Measurements from ENCODE around the gene MPND.
A peak's percentile ranks its signal among the peaks of the same experiment; 100 is the strongest.

The MPND gene

GRCh38 chr19:4389511-4390016 is 46.2 kb downstream of the MPND start:
- H3K4me3 ChIP-seq (ENCODE audit: low read length): no peak overlapping the region
- no peak for TF ChIP-seq CTCF (IDR thresholded peaks at IDR 0.05; ENCODE audit: insufficient read depth, low read depth, low read length, missing control alignments)
- no peak for DNase-seq (ENCODE audit: low read depth)

GRCh38 chr19:4390017-4390566 is 46.7 kb downstream of the MPND start:
- H3K4me3 ChIP-seq (ENCODE audit: low read length): no peak overlapping the region
- no peak for DNase-seq (ENCODE audit: low read depth)
- TF ChIP-seq CTCF (IDR thresholded peaks at IDR 0.05; ENCODE audit: insufficient read depth, low read depth, low read length, missing control alignments): no peak

- TF ChIP-seq CTCF (IDR thresholded peaks at IDR 0.05; ENCODE audit: insufficient read depth, low read depth, low read length, missing control alignments): no peak
- DNase-seq (ENCODE audit: low read depth): peak; percentile 69
- H3K4me3 ChIP-seq (ENCODE audit: low read length): no peak overlapping the region
Observed at GRCh38 chr19:4390567-4391305, 47.4 kb downstream of the MPND start.

- H3K4me3 ChIP-seq (ENCODE audit: low read length): no peak overlapping the region
- no peak for TF ChIP-seq CTCF (IDR thresholded peaks at IDR 0.05; ENCODE audit: insufficient read depth, low read depth, low read length, missing control alignments)
- peak; percentile 44 for DNase-seq (ENCODE audit: low read depth)
Observed at GRCh38 chr19:4391306-4391693, 47.9 kb downstream of the MPND start.

- TF ChIP-seq CTCF (IDR thresholded peaks at IDR 0.05; ENCODE audit: insufficient read depth, low read depth, low read length, missing control alignments): no peak
- DNase-seq (ENCODE audit: low read depth): peak; percentile 59
- H3K4me3 ChIP-seq (ENCODE audit: low read length): no peak overlapping the region
Observed at GRCh38 chr19:4391701-4392483, 48.5 kb downstream of the MPND start.

- DNase-seq (ENCODE audit: low read depth): no peak
- TF ChIP-seq CTCF (IDR thresholded peaks at IDR 0.05; ENCODE audit: insufficient read depth, low read depth, low read length, missing control alignments): no peak
- no peak overlapping the region for H3K4me3 ChIP-seq (ENCODE audit: low read length)
Observed at GRCh38 chr19:4393947-4394590, 50.7 kb downstream of the MPND start.
